HG03095 (cell line): ENCODE measurements around the gene MTAP.

Experiments used
- ATAC-seq: cut with Tn5 transposase; IDR thresholded peaks from one replicate; pipeline ENCODE4 v1.9.1; 2021; ENCODE audit warnings: moderate library complexity; ENCODE audit not compliant: unreplicated experiment

The MTAP gene

DNA sequence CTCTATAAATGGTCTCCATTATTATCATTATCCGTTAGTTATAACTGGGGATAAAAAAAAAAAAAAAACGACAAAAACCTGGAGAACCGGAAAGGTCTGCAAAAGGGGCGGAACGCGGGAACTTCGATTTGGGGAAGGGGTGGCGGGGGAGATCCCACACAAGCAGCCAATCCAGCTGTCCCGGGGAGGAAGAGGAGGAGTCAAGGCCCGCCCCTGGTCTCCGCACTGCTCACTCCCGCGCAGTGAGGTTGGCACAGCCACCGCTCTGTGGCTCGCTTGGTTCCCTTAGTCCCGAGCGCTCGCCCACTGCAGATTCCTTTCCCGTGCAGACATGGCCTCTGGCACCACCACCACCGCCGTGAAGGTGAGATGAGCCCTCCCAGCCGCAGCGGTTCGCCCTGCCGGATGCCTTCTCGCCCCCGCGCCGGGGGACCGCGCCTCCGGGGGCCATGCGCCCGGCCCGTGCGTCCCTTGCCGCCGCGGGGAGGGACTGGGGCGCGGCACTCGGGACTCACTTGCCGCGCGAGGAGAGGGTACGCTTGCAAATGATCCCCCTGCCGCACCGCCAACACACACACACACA, at the start of gene MTAP:
Gene MTAP, plus strand, starts transcription at position 219 of the 583 bp plus-strand sequence. Its CDS starts 113 bp downstream, at position 332.
- peak; percentile 88 for ATAC-seq

DNA sequence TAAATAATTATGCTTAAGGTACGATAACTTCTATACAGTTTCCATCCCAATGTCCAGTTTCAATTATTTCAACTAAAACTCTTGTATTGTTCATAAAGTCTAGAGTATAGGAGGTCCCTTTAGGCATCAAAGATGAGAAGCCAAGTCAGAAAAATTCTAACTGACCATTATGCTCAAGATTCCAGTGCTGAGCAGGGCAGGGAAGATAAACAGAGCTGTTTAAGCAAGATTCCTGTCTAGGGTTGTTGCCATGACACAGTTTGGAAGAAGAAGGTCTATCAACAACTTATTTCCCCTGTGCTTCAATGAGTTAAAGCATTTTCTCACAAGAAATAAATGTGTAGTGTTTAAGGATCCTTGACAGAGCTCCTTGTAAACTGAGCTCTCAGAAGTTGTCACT, 48.9 kb upstream of the MTAP start:
- no peak for ATAC-seq

- no peak for ATAC-seq
Observed at GRCh38 chr9:21754741-21755140, 47.7 kb upstream of the MTAP start.

DNA sequence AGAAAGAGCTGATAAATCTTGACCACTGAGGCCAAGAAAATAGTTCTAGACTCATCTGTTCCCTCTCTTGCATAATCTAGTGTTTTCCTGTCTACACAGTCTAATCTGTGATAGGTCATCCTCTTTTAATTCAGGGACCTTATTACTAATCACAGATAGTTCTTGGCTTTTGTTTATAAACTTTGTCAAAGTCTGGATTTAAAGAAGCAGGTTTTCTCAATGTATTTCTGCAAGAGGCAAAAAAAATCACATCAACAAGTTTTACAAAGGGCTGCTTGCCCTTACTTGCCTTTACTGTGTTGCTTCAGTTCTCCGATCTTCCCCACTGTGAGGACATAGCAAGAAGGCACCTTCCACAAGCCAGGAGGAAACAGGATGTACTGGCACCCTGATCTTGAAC, 43.9 kb upstream of the MTAP start:
- no peak for ATAC-seq

DNA sequence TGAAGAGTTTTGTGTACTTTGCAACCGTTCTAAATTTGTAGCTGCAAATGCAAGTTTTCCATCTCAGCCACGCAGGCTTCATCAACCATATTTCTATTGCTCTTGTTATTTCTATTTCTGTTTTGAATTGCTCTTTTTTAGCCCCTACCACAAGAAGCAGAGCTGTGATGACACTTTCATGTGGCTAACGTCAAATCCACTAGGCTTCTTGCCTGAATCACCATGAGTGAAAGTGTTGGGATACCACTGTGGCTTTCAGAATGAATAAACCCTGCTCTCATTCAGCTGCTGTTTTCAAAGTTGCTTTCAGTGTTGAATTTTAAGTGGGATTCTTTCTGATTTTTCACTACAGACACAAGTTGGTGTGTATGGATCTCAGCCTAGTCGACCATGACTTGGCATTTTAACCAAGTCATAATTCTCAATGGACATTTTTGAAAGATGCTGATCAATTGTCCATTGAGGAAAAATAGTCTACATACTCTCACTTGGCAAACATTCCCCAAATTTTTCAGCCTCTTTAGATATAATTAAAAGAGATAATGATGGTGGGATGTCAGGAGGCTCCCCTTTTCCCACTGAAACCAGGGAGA, 41.0 kb upstream of the MTAP start:
- peak; percentile 84 for ATAC-seq

DNA sequence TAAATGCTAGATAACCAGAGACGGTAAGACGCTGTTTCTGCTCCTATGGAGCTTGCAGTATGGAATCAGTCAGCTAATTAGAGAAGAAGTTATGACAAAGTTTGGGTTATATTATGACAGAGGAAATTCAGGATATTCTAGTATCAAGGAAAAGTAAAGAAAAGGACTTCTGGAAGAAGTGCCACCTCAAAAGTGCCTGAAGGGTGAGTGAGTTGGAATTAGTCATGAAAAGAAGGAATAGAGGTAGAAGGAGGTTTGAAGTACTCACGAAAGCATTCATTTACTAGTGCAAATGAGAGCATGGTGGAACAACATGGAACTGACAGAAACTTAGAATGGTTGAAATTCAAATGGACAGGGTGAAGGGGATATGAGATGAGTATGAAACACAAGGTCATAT, 40.4 kb upstream of the MTAP start:
- ATAC-seq = no peak

- ATAC-seq = no peak
Observed at GRCh38 chr9:21764846-21765245, 37.6 kb upstream of the MTAP start.

DNA sequence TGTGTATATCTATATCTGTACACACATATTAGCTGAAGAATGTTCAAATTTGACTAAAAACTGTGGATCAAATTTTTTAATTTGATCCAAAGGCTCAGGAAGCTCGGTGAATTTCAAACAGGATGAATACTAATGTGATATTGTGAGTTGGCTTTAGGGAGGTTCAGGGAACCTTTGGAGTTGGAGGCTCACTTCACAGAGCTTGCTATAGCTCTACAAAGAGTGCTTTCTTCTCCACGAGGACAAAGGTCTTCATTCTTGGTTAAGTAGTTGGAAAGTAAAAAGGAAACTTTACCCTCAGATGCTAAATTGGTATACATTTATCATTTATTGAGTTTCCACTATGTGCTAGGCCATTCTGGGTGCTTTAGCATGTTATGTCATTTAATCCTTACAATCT, 36.3 kb upstream of the MTAP start:
- no peak for ATAC-seq

- no peak for ATAC-seq
Observed at GRCh38 chr9:21770871-21771560, 31.4 kb upstream of the MTAP start.

- ATAC-seq = no peak
Observed at GRCh38 chr9:21777701-21778100, 24.7 kb upstream of the MTAP start.

DNA sequence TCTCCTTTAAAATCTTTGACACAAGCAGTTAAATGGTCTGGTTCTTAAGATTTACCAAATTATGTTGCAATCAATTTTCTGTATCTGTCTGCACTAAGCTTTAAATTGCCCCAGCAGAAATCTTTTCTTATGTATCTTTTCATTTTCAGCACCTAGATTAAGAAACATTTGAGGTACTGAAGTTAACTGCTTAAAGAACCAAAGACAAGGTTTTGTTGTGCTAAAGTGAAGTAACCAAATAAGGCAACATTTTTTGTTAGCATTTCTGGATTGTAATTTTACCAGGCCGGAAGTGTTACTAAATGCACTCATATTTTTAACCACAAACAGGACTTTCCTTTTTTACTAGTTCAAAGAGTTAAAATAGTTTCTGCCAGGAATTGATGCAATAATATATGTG, 24.1 kb upstream of the MTAP start:
- no peak for ATAC-seq

GRCh38 chr9:21779397-21779796, 23.0 kb upstream of the MTAP start:
- no peak for ATAC-seq

DNA sequence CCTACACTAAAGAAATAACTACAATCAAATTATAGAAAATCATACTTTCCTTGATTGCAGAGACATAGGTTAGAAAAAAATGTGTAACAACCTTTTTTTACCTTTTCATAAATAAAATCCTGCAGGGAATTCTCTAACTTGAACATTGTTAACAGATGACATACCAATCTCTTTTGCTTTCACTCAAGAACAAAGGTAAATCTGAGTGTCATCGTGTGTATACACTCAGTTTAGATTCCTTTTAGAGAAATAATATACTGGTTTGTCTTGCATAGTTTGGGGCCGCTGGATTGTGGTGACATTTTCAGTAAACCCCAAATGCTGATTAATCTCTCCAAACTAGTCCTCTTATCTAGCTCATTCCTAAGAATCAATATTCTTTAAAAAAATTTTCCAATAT, 20.8 kb upstream of the MTAP start:
- ATAC-seq = no peak

- ATAC-seq = no peak
Observed at GRCh38 chr9:21782205-21782604, 20.2 kb upstream of the MTAP start.

- no peak for ATAC-seq
Observed at GRCh38 chr9:21788752-21789151, 13.7 kb upstream of the MTAP start.

DNA sequence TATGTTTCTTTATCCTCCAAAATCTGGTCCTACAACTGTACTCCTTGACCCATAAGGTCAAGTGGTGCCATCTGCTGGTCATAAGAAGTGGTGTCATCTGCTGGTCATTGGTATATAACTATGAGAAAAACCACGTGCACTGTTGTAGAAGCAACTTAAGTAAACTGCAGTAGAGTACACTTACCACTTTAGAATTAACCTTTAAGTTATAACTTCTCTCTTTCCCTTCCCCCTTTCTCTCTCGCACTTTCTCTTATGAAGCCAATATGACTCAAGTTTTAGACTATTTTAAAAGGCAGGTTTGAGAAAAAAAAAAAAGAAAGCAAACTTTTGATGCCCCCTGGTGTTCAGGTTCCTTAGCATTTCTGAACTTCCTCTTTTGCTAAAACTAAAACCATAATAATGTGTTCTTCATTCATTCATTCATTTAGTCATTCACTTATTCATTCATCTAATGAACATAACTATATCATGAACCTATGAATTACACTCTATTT, 12.8 kb upstream of the MTAP start:
- peak; percentile 99 for ATAC-seq

DNA sequence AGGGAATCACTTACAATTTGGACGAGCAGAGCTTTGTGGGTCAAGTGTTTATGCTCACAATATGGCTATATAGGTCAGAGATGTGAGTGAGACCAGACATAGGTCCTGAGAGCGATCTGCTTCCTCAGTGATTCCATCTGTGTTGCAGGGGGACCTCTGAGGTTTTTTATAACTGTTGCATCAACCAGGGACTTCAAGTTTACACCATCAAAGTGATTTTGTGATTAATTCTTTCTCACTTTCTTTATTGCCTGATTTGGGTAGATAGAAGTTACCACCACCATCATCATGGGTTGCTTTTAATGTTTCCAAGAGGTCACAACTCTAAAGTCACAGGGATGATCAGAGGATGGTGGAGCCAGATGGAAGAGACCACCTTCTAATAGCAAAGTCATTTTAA, 7.0 kb upstream of the MTAP start:
- no peak for ATAC-seq

GRCh38 chr9:21796768-21797167, 5.7 kb upstream of the MTAP start:
- ATAC-seq = no peak

- no peak for ATAC-seq
Observed at GRCh38 chr9:21800931-21801682, 1.3 kb upstream of the MTAP start.

DNA sequence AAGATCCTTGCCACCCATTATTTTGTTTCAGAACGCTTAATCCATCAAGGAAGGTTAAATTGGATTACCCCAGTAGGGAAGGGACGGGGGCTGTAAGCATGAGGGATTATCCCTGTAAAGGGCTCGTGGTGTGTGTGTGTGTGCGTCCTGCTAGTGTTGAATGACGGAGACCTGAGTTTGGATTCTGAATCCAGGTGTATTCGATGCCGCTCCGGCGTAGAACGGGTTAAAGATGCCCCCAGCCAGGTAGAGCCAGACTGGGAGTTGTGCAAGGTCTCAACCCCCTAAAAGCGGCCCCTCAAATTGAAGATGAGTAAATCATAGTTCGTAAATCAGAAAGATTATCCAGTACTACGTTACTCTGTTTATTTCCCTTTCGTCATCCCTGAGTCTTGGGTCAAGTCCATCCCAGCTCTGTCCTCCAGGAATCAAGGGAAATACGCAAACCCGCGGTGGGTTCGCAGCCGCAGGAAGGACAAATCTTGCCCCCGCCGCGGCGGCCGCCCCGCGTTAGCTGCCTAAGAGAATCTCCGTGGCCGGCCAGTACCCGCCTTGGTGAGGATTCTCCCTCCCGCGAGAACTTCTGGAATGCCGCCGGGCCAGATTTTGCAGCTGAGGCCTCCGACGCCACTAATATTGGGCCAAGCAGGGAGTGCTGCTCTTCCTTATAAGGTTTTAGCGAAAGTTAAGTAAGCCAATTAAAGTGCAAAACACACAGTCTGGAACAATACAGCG, 586 bp upstream of the MTAP start:
- peak; percentile 9 for ATAC-seq

DNA sequence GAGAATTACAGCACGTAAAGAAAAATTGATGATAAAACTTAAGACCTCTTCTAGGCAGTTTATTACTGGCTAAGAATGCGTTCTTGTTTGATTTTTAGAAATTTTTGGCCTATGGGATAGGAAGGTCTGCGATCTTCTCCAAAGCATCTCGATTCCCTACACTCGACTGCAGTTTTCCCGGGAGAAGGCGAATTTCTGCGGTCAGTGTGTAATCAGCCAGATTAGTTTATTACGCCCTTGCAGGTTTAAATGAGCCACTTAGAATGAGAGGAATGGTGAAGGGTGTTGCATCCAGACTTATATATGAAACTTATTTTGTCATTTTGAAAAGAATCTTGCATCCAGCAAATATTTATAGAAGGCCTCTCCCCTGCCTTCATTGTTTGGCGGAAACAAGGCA, 1.2 kb downstream of the MTAP start:
- ATAC-seq = no peak
